GM23338 (cell line): Measurements from ENCODE around the gene C20orf173. TPM values are rescaled to one million over a fixed set of nuclear protein-coding genes. Genes with fewer than 3 reads are reported as not detected.

ENCODE experiments used
- ATAC-seq: fragments of 200-7000 bp; cut with Tn5 transposase; 3 replicates; pipeline ENCODE4 v1.9.1; 2020
- DNase-seq: peaks from one replicate; pipeline ENCODE4 v3.0.0-alpha.2; 2015; ENCODE audit warnings: low spot score
- H2AFZ ChIP-seq: fragments of 200-600 bp; sonication (generic); 2 replicates; pipeline ENCODE4 v1.8.0; 2016; ENCODE audit warnings: antibody characterized with exemption, mild to moderate bottlenecking, moderate library complexity
- H3F3A ChIP-seq: fragments of 200-600 bp; sonication (generic); replicated peaks from 2 replicates; pipeline ENCODE4 v1.8.0; 2017; ENCODE audit warnings: antibody characterized with exemption, mixed run types, low read depth
- H3K27ac ChIP-seq: fragments of 200-600 bp; sonication (generic); 2 replicates; pipeline ENCODE4 v1.6.1; 2016; ENCODE audit warnings: low read depth
- H3K27me3 ChIP-seq: fragments of 200-600 bp; sonication (generic); 2 replicates; pipeline ENCODE4 v1.8.0; 2016; ENCODE audit warnings: mild to moderate bottlenecking, mixed run types, moderate library complexity; ENCODE audit not compliant: insufficient read depth
- H3K36me3 ChIP-seq: fragments of 200-600 bp; sonication (generic); 2 replicates; pipeline ENCODE4 v1.8.0; 2016; ENCODE audit warnings: mild to moderate bottlenecking; ENCODE audit not compliant: insufficient read depth
- H3K4me1 ChIP-seq: fragments of 200-600 bp; sonication (generic); 2 replicates; pipeline ENCODE4 v1.8.0; 2016; ENCODE audit warnings: mild to moderate bottlenecking, moderate library complexity; ENCODE audit not compliant: insufficient read depth
- H3K4me2 ChIP-seq: fragments of 200-600 bp; sonication (generic); 2 replicates; pipeline ENCODE4 v1.7.1; 2017; ENCODE audit warnings: mixed run types
- H3K4me3 ChIP-seq: fragments of 200-600 bp; sonication (generic); 2 replicates; pipeline ENCODE4 v1.6.1; 2016; ENCODE audit warnings: mixed run types
- H3K79me2 ChIP-seq: fragments of 200-600 bp; sonication (generic); replicated peaks from 2 replicates; pipeline ENCODE4 v1.8.0; 2017; ENCODE audit warnings: mild to moderate bottlenecking; ENCODE audit not compliant: insufficient read depth
- H3K9me2 ChIP-seq: fragments of 200-600 bp; sonication (generic); 2 replicates; pipeline ENCODE4 v1.8.0; 2017; ENCODE audit not compliant: insufficient read depth
- H4K20me1 ChIP-seq: fragments of 200-600 bp; sonication (generic); replicated peaks from 2 replicates; pipeline ENCODE4 v1.8.0; 2017; ENCODE audit warnings: mild to moderate bottlenecking; ENCODE audit not compliant: insufficient read depth
- H3K27ac Mint-ChIP-seq: 2 replicates; pipeline ENCODE4 v1.8.0; 2020; ENCODE audit warnings: inconsistent platforms, mild to moderate bottlenecking, moderate library complexity, mixed read lengths
- H3K27me3 Mint-ChIP-seq: 3 replicates; pipeline ENCODE4 v1.8.0; 2022; ENCODE audit warnings: low read depth, mild to moderate bottlenecking, moderate library complexity, mixed read lengths, inconsistent platforms; ENCODE audit not compliant: insufficient read depth, poor library complexity
- H3K36me3 Mint-ChIP-seq: 3 replicates; pipeline ENCODE4 v1.8.0; 2021; ENCODE audit warnings: low read depth, mild to moderate bottlenecking, inconsistent platforms, moderate library complexity, mixed read lengths
- H3K4me1 Mint-ChIP-seq: 3 replicates; pipeline ENCODE4 v1.8.0; 2020; ENCODE audit warnings: mild to moderate bottlenecking, inconsistent platforms, mixed read lengths
- H3K4me3 Mint-ChIP-seq: 3 replicates; pipeline ENCODE4 v1.8.0; 2021; ENCODE audit warnings: moderate library complexity, mild to moderate bottlenecking, inconsistent platforms, mixed read lengths
- H3K9me3 Mint-ChIP-seq: 3 replicates; pipeline ENCODE4 v1.8.0; 2020; ENCODE audit warnings: moderate library complexity, mild to moderate bottlenecking, inconsistent platforms, mixed read lengths
- CREB1 ChIP-seq: fragments of 250-450 bp; sonication (Bioruptor Pico); IDR thresholded peaks from 2 replicates; pipeline ENCODE4 v1.5.0; 2020; ENCODE audit warnings: low read depth, mild to moderate bottlenecking, moderate library complexity
- EZH2phosphoT487 ChIP-seq: fragments of 200-600 bp; sonication (generic); IDR thresholded peaks from one replicate; pipeline ENCODE4 v1.8.1; 2018; ENCODE audit warnings: antibody characterized with exemption; ENCODE audit not compliant: unreplicated experiment
- JUNB ChIP-seq: IDR thresholded peaks from one replicate; pipeline ENCODE4 v1.6.1; 2016; ENCODE audit warnings: antibody characterized with exemption; ENCODE audit not compliant: unreplicated experiment
- NANOG ChIP-seq: IDR thresholded peaks from 2 replicates; pipeline ENCODE4 v1.6.1; 2016; ENCODE audit warnings: antibody characterized with exemption, borderline replicate concordance
- POLR2AphosphoS5 ChIP-seq: IDR thresholded peaks from 2 replicates; pipeline ENCODE4 v1.6.1; 2016; ENCODE audit warnings: antibody characterized with exemption, low read depth
- STAT1 ChIP-seq: IDR thresholded peaks from one replicate; pipeline ENCODE4 v1.6.1; 2016; ENCODE audit warnings: antibody characterized with exemption; ENCODE audit not compliant: unreplicated experiment
- ZNF331 ChIP-seq: fragments of 250-450 bp; sonication (Bioruptor Pico); IDR thresholded peaks from 2 replicates; pipeline ENCODE4 v1.5.0; 2020; ENCODE audit warnings: low read depth, mild to moderate bottlenecking, moderate library complexity
- polyA plus RNA-seq: library from polyadenylated mRNA; unstranded; fragments of >200 nt; fragmentation: Nextera tagmentation; extraction: Ambion mirVana; gene quantifications from 2 replicates; pipeline ENCODE4 v1.2.1, GENCODE V29; 2016
- total RNA-seq: library from RNA; depleted of rRNA; stranded (reverse); fragments of >200 nt; shearing (Covaris generic); gene quantifications from 2 replicates; pipeline ENCODE4 v1.2.3, GENCODE V29; 2014
- TF ChIP-seq, protein P1 (sequence below): IDR thresholded peaks from one replicate; pipeline ENCODE4 v1.6.1; 2018; ENCODE audit warnings: antibody characterized with exemption; ENCODE audit not compliant: unreplicated experiment
- TF ChIP-seq, protein P2 (sequence below), 2 experiments: fragments of 200-600 bp in 1 of 2; sonication (generic) in 1 of 2; conservative IDR thresholded peaks; 2 replicates each; pipeline versions ENCODE4 v1.5.1 to v1.6.1; 2016 to 2017; ENCODE audit warnings: antibody characterized with exemption in 2 of 2, low read depth in 2 of 2, mild to moderate bottlenecking in 2 of 2, moderate library complexity in 1 of 2
- TF ChIP-seq, protein P3 (sequence below): fragments of 250-450 bp; sonication (Bioruptor Pico); IDR thresholded peaks from 2 replicates; pipeline ENCODE4 v1.5.0; 2020; ENCODE audit warnings: mild to moderate bottlenecking, moderate library complexity

C20orf173 gene
- total and polyA plus RNA-seq, 2 experiments from 2014 or later = not detected

DNA sequence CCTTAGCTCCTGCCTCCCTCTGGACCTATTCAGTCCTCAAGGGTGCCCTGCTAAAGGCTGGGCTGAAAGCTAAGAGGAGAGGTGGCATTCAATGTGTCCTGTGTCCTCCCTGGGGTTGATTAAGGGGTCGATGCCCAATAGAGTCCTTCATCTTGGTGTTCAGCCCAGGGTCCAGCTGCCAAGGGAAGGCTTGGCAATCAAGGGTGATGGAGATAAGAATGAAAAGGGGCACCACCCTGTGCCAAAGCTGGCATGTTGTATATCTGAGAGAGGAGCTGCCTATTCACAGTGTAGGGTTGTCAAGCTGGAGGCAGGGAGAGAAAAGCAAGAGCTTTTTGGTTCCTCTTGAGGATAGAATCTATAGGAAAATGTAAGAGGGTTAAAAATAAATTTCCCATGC lies 12.3 kb downstream of the C20orf173 start (continued):
- TF ChIP-seq, protein P1, sequence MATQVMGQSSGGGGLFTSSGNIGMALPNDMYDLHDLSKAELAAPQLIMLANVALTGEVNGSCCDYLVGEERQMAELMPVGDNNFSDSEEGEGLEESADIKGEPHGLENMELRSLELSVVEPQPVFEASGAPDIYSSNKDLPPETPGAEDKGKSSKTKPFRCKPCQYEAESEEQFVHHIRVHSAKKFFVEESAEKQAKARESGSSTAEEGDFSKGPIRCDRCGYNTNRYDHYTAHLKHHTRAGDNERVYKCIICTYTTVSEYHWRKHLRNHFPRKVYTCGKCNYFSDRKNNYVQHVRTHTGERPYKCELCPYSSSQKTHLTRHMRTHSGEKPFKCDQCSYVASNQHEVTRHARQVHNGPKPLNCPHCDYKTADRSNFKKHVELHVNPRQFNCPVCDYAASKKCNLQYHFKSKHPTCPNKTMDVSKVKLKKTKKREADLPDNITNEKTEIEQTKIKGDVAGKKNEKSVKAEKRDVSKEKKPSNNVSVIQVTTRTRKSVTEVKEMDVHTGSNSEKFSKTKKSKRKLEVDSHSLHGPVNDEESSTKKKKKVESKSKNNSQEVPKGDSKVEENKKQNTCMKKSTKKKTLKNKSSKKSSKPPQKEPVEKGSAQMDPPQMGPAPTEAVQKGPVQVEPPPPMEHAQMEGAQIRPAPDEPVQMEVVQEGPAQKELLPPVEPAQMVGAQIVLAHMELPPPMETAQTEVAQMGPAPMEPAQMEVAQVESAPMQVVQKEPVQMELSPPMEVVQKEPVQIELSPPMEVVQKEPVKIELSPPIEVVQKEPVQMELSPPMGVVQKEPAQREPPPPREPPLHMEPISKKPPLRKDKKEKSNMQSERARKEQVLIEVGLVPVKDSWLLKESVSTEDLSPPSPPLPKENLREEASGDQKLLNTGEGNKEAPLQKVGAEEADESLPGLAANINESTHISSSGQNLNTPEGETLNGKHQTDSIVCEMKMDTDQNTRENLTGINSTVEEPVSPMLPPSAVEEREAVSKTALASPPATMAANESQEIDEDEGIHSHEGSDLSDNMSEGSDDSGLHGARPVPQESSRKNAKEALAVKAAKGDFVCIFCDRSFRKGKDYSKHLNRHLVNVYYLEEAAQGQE = no peak
- no peak for TF ChIP-seq STAT1
- no peak for TF ChIP-seq JUNB
- TF ChIP-seq EZH2phosphoT487 = no peak
- no peak for TF ChIP-seq ZNF331 (CRISPR knock-in tag)

DNA sequence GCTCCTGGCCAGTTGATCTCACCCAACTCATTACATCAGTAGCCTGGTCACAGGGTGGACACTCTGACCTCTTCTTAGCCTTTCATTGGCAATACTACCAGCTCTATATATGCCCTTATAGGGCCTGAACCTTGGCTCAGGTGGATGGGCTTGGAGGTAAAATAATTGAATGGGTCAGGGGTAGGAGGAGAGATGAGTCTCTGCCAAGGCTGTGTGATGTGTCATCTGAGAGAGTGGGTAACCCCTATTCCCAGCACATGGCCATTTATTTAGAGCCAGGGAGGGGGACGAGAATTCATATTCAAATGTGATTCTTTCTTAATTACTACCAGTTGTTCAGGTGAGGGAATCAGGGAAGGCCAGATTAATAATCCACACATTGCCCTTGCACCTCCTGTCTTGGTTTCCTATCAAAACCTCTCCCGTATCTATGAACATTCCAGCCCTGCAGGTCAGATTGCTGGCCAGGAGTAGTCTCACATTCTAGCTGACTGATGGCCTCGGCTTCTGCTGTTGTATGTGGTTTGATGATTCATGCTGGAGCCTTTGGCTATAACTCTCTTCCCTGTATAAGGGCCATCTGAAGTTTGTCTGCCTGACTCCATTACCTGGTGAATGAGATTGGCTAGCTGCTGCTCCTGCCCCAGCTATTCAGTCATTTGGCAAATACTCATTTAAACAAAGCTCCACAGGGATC lies 13.4 kb downstream of the C20orf173 start:
- ATAC-seq (no peak), DNase-seq (no peak)
- H3K4me3 Mint-ChIP-seq = no peak overlapping the region
- H3K36me3 Mint-ChIP-seq = peaks cover 10% of the 10 kb centered on the region; the same call in 2 of the 3 replicates
- no peaks in the 10 kb centered on the region for H3K4me1 Mint-ChIP-seq
- H3K27ac ChIP-seq = no peak overlapping the region
- H3K27me3 Mint-ChIP-seq = peaks cover 16% of the 10 kb centered on the region
- no peaks in the 10 kb centered on the region; the same call in 1 of the 2 replicates for H3K36me3 ChIP-seq
- no peaks in the 10 kb centered on the region for H3K9me3 Mint-ChIP-seq
- no peaks in the 10 kb centered on the region for H3F3A ChIP-seq
- no peaks in the 10 kb centered on the region for H3K27me3 ChIP-seq
- H3K4me3 ChIP-seq = no peak overlapping the region
- H3K27ac Mint-ChIP-seq = no peak overlapping the region; the same call in 1 of the 2 replicates
- no peak overlapping the region for H2AFZ ChIP-seq
- no peaks in the 10 kb centered on the region for H3K79me2 ChIP-seq
- H3K4me1 ChIP-seq = no peaks in the 10 kb centered on the region
- no peaks in the 10 kb centered on the region for H3K9me2 ChIP-seq
- no peaks in the 10 kb centered on the region for H4K20me1 ChIP-seq
- no peak overlapping the region for H3K4me2 ChIP-seq
- TF ChIP-seq CREB1 (CRISPR knock-in tag) (no peak), POLR2AphosphoS5 (no peak), STAT1 (no peak), NANOG (no peak)
- TF ChIP-seq, protein P2, sequence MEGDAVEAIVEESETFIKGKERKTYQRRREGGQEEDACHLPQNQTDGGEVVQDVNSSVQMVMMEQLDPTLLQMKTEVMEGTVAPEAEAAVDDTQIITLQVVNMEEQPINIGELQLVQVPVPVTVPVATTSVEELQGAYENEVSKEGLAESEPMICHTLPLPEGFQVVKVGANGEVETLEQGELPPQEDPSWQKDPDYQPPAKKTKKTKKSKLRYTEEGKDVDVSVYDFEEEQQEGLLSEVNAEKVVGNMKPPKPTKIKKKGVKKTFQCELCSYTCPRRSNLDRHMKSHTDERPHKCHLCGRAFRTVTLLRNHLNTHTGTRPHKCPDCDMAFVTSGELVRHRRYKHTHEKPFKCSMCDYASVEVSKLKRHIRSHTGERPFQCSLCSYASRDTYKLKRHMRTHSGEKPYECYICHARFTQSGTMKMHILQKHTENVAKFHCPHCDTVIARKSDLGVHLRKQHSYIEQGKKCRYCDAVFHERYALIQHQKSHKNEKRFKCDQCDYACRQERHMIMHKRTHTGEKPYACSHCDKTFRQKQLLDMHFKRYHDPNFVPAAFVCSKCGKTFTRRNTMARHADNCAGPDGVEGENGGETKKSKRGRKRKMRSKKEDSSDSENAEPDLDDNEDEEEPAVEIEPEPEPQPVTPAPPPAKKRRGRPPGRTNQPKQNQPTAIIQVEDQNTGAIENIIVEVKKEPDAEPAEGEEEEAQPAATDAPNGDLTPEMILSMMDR (conservative IDR thresholded peaks at IDR 0.05; ENCODE audit: low read depth in 2 of 2) = no peak
- TF ChIP-seq, protein P3, sequence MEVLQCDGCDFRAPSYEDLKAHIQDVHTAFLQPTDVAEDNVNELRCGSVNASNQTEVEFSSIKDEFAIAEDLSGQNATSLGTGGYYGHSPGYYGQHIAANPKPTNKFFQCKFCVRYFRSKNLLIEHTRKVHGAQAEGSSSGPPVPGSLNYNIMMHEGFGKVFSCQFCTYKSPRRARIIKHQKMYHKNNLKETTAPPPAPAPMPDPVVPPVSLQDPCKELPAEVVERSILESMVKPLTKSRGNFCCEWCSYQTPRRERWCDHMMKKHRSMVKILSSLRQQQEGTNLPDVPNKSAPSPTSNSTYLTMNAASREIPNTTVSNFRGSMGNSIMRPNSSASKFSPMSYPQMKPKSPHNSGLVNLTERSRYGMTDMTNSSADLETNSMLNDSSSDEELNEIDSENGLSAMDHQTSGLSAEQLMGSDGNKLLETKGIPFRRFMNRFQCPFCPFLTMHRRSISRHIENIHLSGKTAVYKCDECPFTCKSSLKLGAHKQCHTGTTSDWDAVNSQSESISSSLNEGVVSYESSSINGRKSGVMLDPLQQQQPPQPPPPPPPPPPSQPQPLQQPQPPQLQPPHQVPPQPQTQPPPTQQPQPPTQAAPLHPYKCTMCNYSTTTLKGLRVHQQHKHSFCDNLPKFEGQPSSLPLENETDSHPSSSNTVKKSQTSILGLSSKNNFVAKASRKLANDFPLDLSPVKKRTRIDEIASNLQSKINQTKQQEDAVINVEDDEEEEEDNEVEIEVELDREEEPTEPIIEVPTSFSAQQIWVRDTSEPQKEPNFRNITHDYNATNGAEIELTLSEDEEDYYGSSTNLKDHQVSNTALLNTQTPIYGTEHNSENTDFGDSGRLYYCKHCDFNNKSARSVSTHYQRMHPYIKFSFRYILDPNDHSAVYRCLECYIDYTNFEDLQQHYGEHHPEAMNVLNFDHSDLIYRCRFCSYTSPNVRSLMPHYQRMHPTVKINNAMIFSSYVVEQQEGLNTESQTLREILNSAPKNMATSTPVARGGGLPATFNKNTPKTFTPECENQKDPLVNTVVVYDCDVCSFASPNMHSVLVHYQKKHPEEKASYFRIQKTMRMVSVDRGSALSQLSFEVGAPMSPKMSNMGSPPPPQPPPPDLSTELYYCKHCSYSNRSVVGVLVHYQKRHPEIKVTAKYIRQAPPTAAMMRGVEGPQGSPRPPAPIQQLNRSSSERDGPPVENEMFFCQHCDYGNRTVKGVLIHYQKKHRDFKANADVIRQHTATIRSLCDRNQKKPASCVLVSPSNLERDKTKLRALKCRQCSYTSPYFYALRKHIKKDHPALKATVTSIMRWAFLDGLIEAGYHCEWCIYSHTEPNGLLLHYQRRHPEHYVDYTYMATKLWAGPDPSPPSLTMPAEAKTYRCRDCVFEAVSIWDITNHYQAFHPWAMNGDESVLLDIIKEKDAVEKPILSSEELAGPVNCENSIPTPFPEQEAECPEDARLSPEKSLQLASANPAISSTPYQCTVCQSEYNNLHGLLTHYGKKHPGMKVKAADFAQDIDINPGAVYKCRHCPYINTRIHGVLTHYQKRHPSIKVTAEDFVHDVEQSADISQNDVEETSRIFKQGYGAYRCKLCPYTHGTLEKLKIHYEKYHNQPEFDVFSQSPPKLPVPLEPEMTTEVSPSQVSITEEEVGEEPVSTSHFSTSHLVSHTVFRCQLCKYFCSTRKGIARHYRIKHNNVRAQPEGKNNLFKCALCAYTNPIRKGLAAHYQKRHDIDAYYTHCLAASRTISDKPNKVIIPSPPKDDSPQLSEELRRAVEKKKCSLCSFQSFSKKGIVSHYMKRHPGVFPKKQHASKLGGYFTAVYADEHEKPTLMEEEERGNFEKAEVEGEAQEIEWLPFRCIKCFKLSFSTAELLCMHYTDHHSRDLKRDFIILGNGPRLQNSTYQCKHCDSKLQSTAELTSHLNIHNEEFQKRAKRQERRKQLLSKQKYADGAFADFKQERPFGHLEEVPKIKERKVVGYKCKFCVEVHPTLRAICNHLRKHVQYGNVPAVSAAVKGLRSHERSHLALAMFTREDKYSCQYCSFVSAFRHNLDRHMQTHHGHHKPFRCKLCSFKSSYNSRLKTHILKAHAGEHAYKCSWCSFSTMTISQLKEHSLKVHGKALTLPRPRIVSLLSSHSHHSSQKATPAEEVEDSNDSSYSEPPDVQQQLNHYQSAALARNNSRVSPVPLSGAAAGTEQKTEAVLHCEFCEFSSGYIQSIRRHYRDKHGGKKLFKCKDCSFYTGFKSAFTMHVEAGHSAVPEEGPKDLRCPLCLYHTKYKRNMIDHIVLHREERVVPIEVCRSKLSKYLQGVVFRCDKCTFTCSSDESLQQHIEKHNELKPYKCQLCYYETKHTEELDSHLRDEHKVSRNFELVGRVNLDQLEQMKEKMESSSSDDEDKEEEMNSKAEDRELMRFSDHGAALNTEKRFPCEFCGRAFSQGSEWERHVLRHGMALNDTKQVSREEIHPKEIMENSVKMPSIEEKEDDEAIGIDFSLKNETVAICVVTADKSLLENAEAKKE (CRISPR knock-in tag) = no peak
